Neuronal stem cell (in vitro differentiated cells): ENCODE measurements around the gene CD8B2.
"Not testable (repeated sequence)": the region's sequence is repeated elsewhere in the genome, so short reads cannot be mapped to it uniquely, and the experiment has no call there.

ENCODE experiments used
- DNase-seq: peaks from one replicate; pipeline ENCODE4 v3.0.0-alpha.2; 2013; ENCODE audit warnings: low spot score
- H2AFZ ChIP-seq: one replicate; pipeline ENCODE4 v1.6.1; 2013; ENCODE audit warnings: mild to moderate bottlenecking, low read length, inconsistent platforms
- H2AK5ac ChIP-seq: 2 replicates; pipeline ENCODE4 v1.6.1; 2013; ENCODE audit warnings: low read depth, mild to moderate bottlenecking, inconsistent platforms, low read length, moderate library complexity, mixed read lengths
- H2BK120ac ChIP-seq: 2 replicates; pipeline ENCODE4 v1.6.1; 2013; ENCODE audit warnings: low read depth, mild to moderate bottlenecking, inconsistent platforms, low read length, moderate library complexity, mixed read lengths
- H2BK12ac ChIP-seq: one replicate; pipeline ENCODE4 v1.6.1; 2013; ENCODE audit warnings: low read length, inconsistent platforms
- H2BK15ac ChIP-seq: 2 replicates; pipeline ENCODE4 v1.6.1; 2013; ENCODE audit warnings: mild to moderate bottlenecking, low read length, inconsistent platforms, mixed read lengths
- H2BK5ac ChIP-seq: one replicate; pipeline ENCODE4 v1.6.1; 2013; ENCODE audit warnings: inconsistent platforms, mild to moderate bottlenecking, low read length, moderate library complexity
- H3K14ac ChIP-seq: one replicate; pipeline ENCODE4 v1.6.1; 2013; ENCODE audit warnings: low read length, inconsistent platforms
- H3K18ac ChIP-seq: 2 replicates; pipeline ENCODE4 v1.6.1; 2013; ENCODE audit warnings: low read length, inconsistent platforms
- H3K23ac ChIP-seq: 2 replicates; pipeline ENCODE4 v1.6.1; 2013; ENCODE audit warnings: low read depth, mild to moderate bottlenecking, mixed read lengths, low read length, inconsistent platforms; ENCODE audit not compliant: poor library complexity
- H3K27ac ChIP-seq: replicated peaks from 3 replicates; pipeline ENCODE4 v1.5.1; 2013; ENCODE audit warnings: low read length, inconsistent platforms
- H3K27me3 ChIP-seq, 3 experiments: 2 replicates each; pipeline ENCODE4 v1.6.1; 2013; ENCODE audit warnings: low read length in 3 of 3, mild to moderate bottlenecking in 2 of 3, inconsistent platforms in 1 of 3, low read depth in 1 of 3, mixed read lengths in 1 of 3, moderate library complexity in 1 of 3; ENCODE audit not compliant: control insufficient read depth in 3 of 3, insufficient read depth in 3 of 3
- H3K36me3 ChIP-seq, 2 donors: replicated peaks in 1 of 2; 2 replicates each; pipeline ENCODE4 v1.6.1; 2013; ENCODE audit warnings: low read length in 2 of 2; ENCODE audit not compliant: control insufficient read depth in 2 of 2, insufficient read depth in 2 of 2
- H3K4ac ChIP-seq: 2 replicates; pipeline ENCODE4 v1.6.1; 2013; ENCODE audit warnings: inconsistent platforms, mild to moderate bottlenecking, low read length, moderate library complexity
- H3K4me1 ChIP-seq, 2 donors: 1 replicate in 1 of 2; 2 replicates in 1 of 2; pipeline ENCODE4 v1.6.1; 2013; ENCODE audit warnings: low read length in 2 of 2, low read depth in 1 of 2; ENCODE audit not compliant: control insufficient read depth in 2 of 2, insufficient read depth in 1 of 2
- H3K4me2 ChIP-seq: one replicate; pipeline ENCODE4 v1.6.1; 2013; ENCODE audit warnings: mild to moderate bottlenecking, low read length, inconsistent platforms; ENCODE audit not compliant: insufficient read depth, poor library complexity, severe bottlenecking
- H3K4me3 ChIP-seq, 2 donors: 2 replicates each; pipeline ENCODE4 v1.5.1; 2013; ENCODE audit warnings: low read length in 2 of 2, mild to moderate bottlenecking in 2 of 2, inconsistent platforms in 1 of 2, moderate library complexity in 1 of 2
- H3K79me1 ChIP-seq: one replicate; pipeline ENCODE4 v1.6.1; 2013; ENCODE audit warnings: low read depth, mild to moderate bottlenecking, inconsistent platforms, low read length, moderate library complexity
- H3K9ac ChIP-seq: one replicate; pipeline ENCODE4 v1.6.1; 2013; ENCODE audit warnings: mild to moderate bottlenecking, low read depth, low read length, inconsistent platforms; ENCODE audit not compliant: poor library complexity
- H3K9me3 ChIP-seq, 2 donors: replicated peaks in 1 of 2; 2 replicates each; pipeline versions ENCODE3 to v1.6.1; 2013; ENCODE audit warnings: low read length in 2 of 2, mild to moderate bottlenecking in 2 of 2, inconsistent platforms in 1 of 2, low read depth in 1 of 2, mixed read lengths in 1 of 2, moderate library complexity in 1 of 2; ENCODE audit not compliant: control insufficient read depth in 2 of 2, insufficient read depth in 1 of 2
- H4K8ac ChIP-seq: one replicate; pipeline ENCODE4 v1.6.1; 2013; ENCODE audit warnings: low read depth, mild to moderate bottlenecking, inconsistent platforms, low read length, moderate library complexity
- H4K91ac ChIP-seq: one replicate; pipeline ENCODE4 v1.6.1; 2013; ENCODE audit warnings: low read length, low read depth, mild to moderate bottlenecking, inconsistent platforms; ENCODE audit not compliant: poor library complexity
- WGBS, 2 donors: extraction: QIAGEN DNeasy Blood & Tissue Kit; methylation state at CpG; one replicate each; pipeline ENCODE4 v1.1.7; 2013; ENCODE audit warnings: missing lambda C conversion rate in 2 of 2, mixed read lengths in 1 of 2; ENCODE audit not compliant: insufficient read length in 2 of 2, insufficient replicate concordance in 1 of 2; ENCODE audit errors: extremely low coverage in 2 of 2; 5-methylcytosine and 5-hydroxymethylcytosine counted together

Gene CD8B2

DNA sequence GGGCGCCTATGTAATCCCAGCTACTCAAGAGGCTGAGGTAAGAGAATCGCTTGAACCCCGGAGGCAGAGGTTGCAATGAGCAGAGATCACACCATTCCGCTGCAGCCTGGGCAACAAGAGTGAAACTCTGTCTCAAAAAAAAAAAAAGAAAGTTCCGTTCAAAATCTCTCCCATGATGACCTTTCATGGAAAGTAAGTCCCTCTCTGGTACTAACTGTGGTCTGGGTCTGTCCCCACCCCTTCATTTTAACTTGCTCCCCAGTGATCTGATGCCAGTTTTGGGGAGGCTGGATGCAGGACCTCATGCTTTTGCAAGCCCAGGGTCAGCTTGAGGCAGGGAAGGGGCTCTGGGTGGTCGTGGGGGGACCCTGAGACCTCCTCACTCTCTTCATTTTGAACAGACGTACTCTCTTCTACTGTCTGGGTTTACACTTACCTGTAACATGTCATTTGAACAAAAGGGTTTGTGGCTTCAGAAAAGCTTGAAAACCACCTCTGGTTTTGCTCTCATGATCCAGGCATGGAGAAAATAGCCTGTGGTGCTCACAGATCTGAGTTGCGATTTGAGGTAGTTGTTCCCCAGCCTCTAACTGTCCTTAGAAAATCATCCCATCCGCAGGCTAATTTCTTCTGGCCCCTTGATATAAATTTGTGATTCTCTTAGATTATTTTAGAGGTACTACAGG lies 19.0 kb downstream of the CD8B2 start:
- not testable (repeated sequence) for H3K18ac ChIP-seq, H2AFZ ChIP-seq, H3K27me3 ChIP-seq, DNase-seq, H3K14ac ChIP-seq, H3K9ac ChIP-seq, H3K27ac ChIP-seq, H3K4me2 ChIP-seq, H3K79me1 ChIP-seq, H2BK5ac ChIP-seq, H3K36me3 ChIP-seq, H3K4me3 ChIP-seq, H2BK120ac ChIP-seq, H2BK15ac ChIP-seq, H4K8ac ChIP-seq, H2AK5ac ChIP-seq, H3K4ac ChIP-seq, H3K23ac ChIP-seq, H3K9me3 ChIP-seq, H2BK12ac ChIP-seq, H3K4me1 ChIP-seq, H4K91ac ChIP-seq
- WGBS, 2 donors = no CpG with 5 or more reads among the region's 9 CpGs

GRCh38 chr2:106508660-106509373 lies 21.7 kb downstream of the CD8B2 start:
- not testable (repeated sequence) for H2BK5ac ChIP-seq, H4K8ac ChIP-seq, H3K18ac ChIP-seq, H2BK15ac ChIP-seq, H2AK5ac ChIP-seq, H3K79me1 ChIP-seq, H3K9me3 ChIP-seq, H3K4ac ChIP-seq, H3K36me3 ChIP-seq, H3K27me3 ChIP-seq, H2AFZ ChIP-seq, DNase-seq, H3K23ac ChIP-seq, H4K91ac ChIP-seq, H3K4me1 ChIP-seq, H2BK120ac ChIP-seq, H2BK12ac ChIP-seq, H3K9ac ChIP-seq, H3K4me2 ChIP-seq, H3K27ac ChIP-seq, H3K14ac ChIP-seq, H3K4me3 ChIP-seq
- no CpG with 5 or more reads among the region's 11 CpGs for WGBS, 2 donors

GRCh38 chr2:106509374-106509770 lies 22.2 kb downstream of the CD8B2 start:
- H3K18ac ChIP-seq, DNase-seq, H3K4ac ChIP-seq, H3K23ac ChIP-seq, H3K4me3 ChIP-seq, H4K8ac ChIP-seq, H2AK5ac ChIP-seq, H3K9me3 ChIP-seq, H3K27me3 ChIP-seq, H3K36me3 ChIP-seq, H2BK15ac ChIP-seq, H3K4me1 ChIP-seq, H2BK5ac ChIP-seq, H4K91ac ChIP-seq, H2BK12ac ChIP-seq, H2BK120ac ChIP-seq, H3K4me2 ChIP-seq, H3K14ac ChIP-seq, H3K9ac ChIP-seq, H3K79me1 ChIP-seq, H2AFZ ChIP-seq, H3K27ac ChIP-seq: not testable (repeated sequence)
- no CpG with 5 or more reads among the region's 6 CpGs for WGBS, 2 donors

- not testable (repeated sequence) for H2BK120ac ChIP-seq, H2AFZ ChIP-seq, H3K23ac ChIP-seq, H3K9me3 ChIP-seq, H4K8ac ChIP-seq, H2BK15ac ChIP-seq, H3K4me1 ChIP-seq, H3K4me3 ChIP-seq, H2BK12ac ChIP-seq, H3K9ac ChIP-seq, H3K36me3 ChIP-seq, DNase-seq, H3K27ac ChIP-seq, H4K91ac ChIP-seq, H3K4ac ChIP-seq, H3K79me1 ChIP-seq, H2AK5ac ChIP-seq, H3K14ac ChIP-seq, H2BK5ac ChIP-seq, H3K18ac ChIP-seq, H3K4me2 ChIP-seq, H3K27me3 ChIP-seq
- WGBS, 2 donors = no CpG with 5 or more reads among the region's 4 CpGs
Measured at GRCh38 chr2:106510791-106511190, 23.6 kb downstream of the CD8B2 start.
